H9 (cell line): Measurements from ENCODE around the gene MRPL37. TPM values are rescaled to one million over a fixed set of nuclear protein-coding genes. Genes with fewer than 3 reads are reported as not detected.

Experiments used
- DNase-seq: peaks from one replicate; pipeline ENCODE4 v3.0.0-alpha.2; 2017
- H2AFZ ChIP-seq: one replicate; pipeline ENCODE4 v1.6.1; 2013; ENCODE audit warnings: mild to moderate bottlenecking, low read length, control low read depth, moderate library complexity
- H2AK5ac ChIP-seq: 2 replicates; pipeline ENCODE4 v1.6.1; 2013; ENCODE audit warnings: low read length, control low read depth, mixed read lengths; ENCODE audit not compliant: insufficient read length
- H2BK120ac ChIP-seq: one replicate; pipeline ENCODE4 v1.6.1; 2013; ENCODE audit warnings: low read depth, mild to moderate bottlenecking, low read length, control low read depth, inconsistent platforms; ENCODE audit not compliant: poor library complexity, severe bottlenecking
- H2BK12ac ChIP-seq: 2 replicates; pipeline ENCODE4 v1.6.1; 2013; ENCODE audit warnings: low read length, control low read depth, mixed read lengths, low read depth; ENCODE audit not compliant: insufficient read length
- H2BK15ac ChIP-seq: 2 replicates; pipeline ENCODE4 v1.6.1; 2013; ENCODE audit warnings: low read depth, low read length, control low read depth
- H2BK20ac ChIP-seq: one replicate; pipeline ENCODE4 v1.6.1; 2013; ENCODE audit warnings: low read depth, mild to moderate bottlenecking, low read length, control low read depth, inconsistent platforms; ENCODE audit not compliant: poor library complexity, severe bottlenecking
- H2BK5ac ChIP-seq: 2 replicates; pipeline ENCODE4 v1.6.1; 2013; ENCODE audit warnings: low read length, control low read depth, mixed read lengths; ENCODE audit not compliant: insufficient read length
- H3K14ac ChIP-seq: 2 replicates; pipeline ENCODE4 v1.6.1; 2013; ENCODE audit warnings: low read length, control low read depth; ENCODE audit not compliant: insufficient read depth
- H3K18ac ChIP-seq: 2 replicates; pipeline ENCODE4 v1.6.1; 2013; ENCODE audit warnings: low read depth, mild to moderate bottlenecking, mixed read lengths, low read length, control low read depth; ENCODE audit not compliant: insufficient read length
- H3K23ac ChIP-seq: 2 replicates; pipeline ENCODE4 v1.6.1; 2013; ENCODE audit warnings: low read length, control low read depth, mixed read lengths, low read depth; ENCODE audit not compliant: insufficient read length
- H3K23me2 ChIP-seq: 2 replicates; pipeline ENCODE4 v1.6.1; 2013; ENCODE audit warnings: low read depth, mild to moderate bottlenecking, mixed read lengths, low read length, control low read depth; ENCODE audit not compliant: insufficient read length, poor library complexity, severe bottlenecking
- H3K27ac ChIP-seq: 2 replicates; pipeline ENCODE4 v1.5.1; 2013; ENCODE audit warnings: low read length, control low read depth, mixed read lengths, low read depth; ENCODE audit not compliant: insufficient read length
- H3K27me3 ChIP-seq: 2 replicates; pipeline ENCODE4 v1.6.1; 2013; ENCODE audit warnings: low read length, control low read depth, inconsistent platforms; ENCODE audit not compliant: insufficient read depth
- H3K4ac ChIP-seq: 2 replicates; pipeline ENCODE4 v1.6.1; 2013; ENCODE audit warnings: low read depth, mild to moderate bottlenecking, control low read depth, inconsistent platforms, low read length, moderate library complexity
- H3K4me1 ChIP-seq: 2 replicates; pipeline ENCODE4 v1.6.1; 2013; ENCODE audit warnings: low read length, control low read depth, inconsistent platforms; ENCODE audit not compliant: insufficient read depth
- H3K4me2 ChIP-seq: 2 replicates; pipeline ENCODE4 v1.6.1; 2013; ENCODE audit warnings: low read length, control low read depth, mixed read lengths; ENCODE audit not compliant: insufficient read length, insufficient read depth
- H3K56ac ChIP-seq: 2 replicates; pipeline ENCODE4 v1.6.1; 2013; ENCODE audit warnings: low read depth, mild to moderate bottlenecking, mixed read lengths, low read length, control low read depth; ENCODE audit not compliant: insufficient read length
- H3K79me1 ChIP-seq: 2 replicates; pipeline ENCODE4 v1.6.1; 2013; ENCODE audit warnings: low read depth, mild to moderate bottlenecking, moderate library complexity, low read length, control low read depth, inconsistent platforms; ENCODE audit not compliant: insufficient read depth, poor library complexity, severe bottlenecking
- H3K79me2 ChIP-seq: 2 replicates; pipeline ENCODE4 v1.6.1; 2013; ENCODE audit warnings: low read length, control low read depth, inconsistent platforms; ENCODE audit not compliant: insufficient read depth
- H3K9ac ChIP-seq: 2 replicates; pipeline ENCODE4 v1.6.1; 2013; ENCODE audit warnings: low read length, control low read depth, mixed read lengths; ENCODE audit not compliant: insufficient read length; ENCODE audit errors: extremely low read depth
- H3K9me3 ChIP-seq: one replicate; pipeline ENCODE4 v1.6.1; 2013; ENCODE audit warnings: low read depth, low read length, inconsistent platforms; ENCODE audit not compliant: control insufficient read depth
- H3T11ph ChIP-seq: one replicate; pipeline ENCODE4 v1.6.1; 2013; ENCODE audit warnings: mild to moderate bottlenecking, low read length, control low read depth, inconsistent platforms
- H4K20me1 ChIP-seq: one replicate; pipeline ENCODE4 v1.6.1; 2013; ENCODE audit not compliant: control insufficient read depth, insufficient read length, insufficient read depth
- H4K5ac ChIP-seq: 2 replicates; pipeline ENCODE4 v1.6.1; 2013; ENCODE audit warnings: low read depth, mild to moderate bottlenecking, mixed read lengths, low read length, control low read depth; ENCODE audit not compliant: insufficient read length
- H4K8ac ChIP-seq: replicated peaks from 2 replicates; pipeline ENCODE4 v1.6.1; 2013; ENCODE audit warnings: low read length, control low read depth, mixed read lengths, low read depth; ENCODE audit not compliant: insufficient read length
- H4K91ac ChIP-seq: 2 replicates; pipeline ENCODE4 v1.6.1; 2013; ENCODE audit warnings: low read depth, mild to moderate bottlenecking, moderate library complexity, mixed read lengths, low read length, control low read depth; ENCODE audit not compliant: insufficient read length
- H3K27ac Mint-ChIP-seq, 3 experiments: 2 replicates in 2 of 3; 3 replicates in 1 of 3; pipeline ENCODE4 v1.8.0; 2020 to 2021; ENCODE audit warnings: mixed read lengths in 3 of 3, mild to moderate bottlenecking in 1 of 3, moderate library complexity in 1 of 3
- H3K27me3 Mint-ChIP-seq: 2 replicates; pipeline ENCODE4 v1.8.0; 2021; ENCODE audit warnings: low read depth, mild to moderate bottlenecking, moderate library complexity, mixed read lengths
- H3K36me3 Mint-ChIP-seq, 3 experiments: 2 replicates in 2 of 3; 3 replicates in 1 of 3; pipeline ENCODE4 v1.8.0; 2020 to 2021; ENCODE audit warnings: low read depth in 3 of 3, mixed read lengths in 3 of 3; ENCODE audit not compliant: insufficient read depth in 1 of 3
- H3K4me1 Mint-ChIP-seq, 2 experiments: 2 replicates each; pipeline ENCODE4 v1.8.0; 2020; ENCODE audit warnings: mixed read lengths in 2 of 2
- H3K4me3 Mint-ChIP-seq, 2 experiments: 2 replicates in 1 of 2; 3 replicates in 1 of 2; pipeline ENCODE4 v1.8.0; 2020 to 2021; ENCODE audit warnings: mild to moderate bottlenecking in 2 of 2, mixed read lengths in 2 of 2, moderate library complexity in 1 of 2
- H3K9me3 Mint-ChIP-seq, 2 experiments: 2 replicates in 1 of 2; 3 replicates in 1 of 2; pipeline ENCODE4 v1.8.0; 2020; ENCODE audit warnings: mild to moderate bottlenecking in 2 of 2, mixed read lengths in 2 of 2, moderate library complexity in 1 of 2
- WGBS: extraction: QIAGEN DNeasy Blood & Tissue Kit; methylation state at CpG from one replicate; pipeline ENCODE4 v1.1.7; 2013; ENCODE audit warnings: missing lambda C conversion rate, low lambda C conversion rate, mixed read lengths; ENCODE audit not compliant: insufficient read length; ENCODE audit errors: extremely low coverage; 5-methylcytosine and 5-hydroxymethylcytosine counted together
- total RNA-seq: library from RNA; stranded (reverse); gene quantifications from 2 replicates; pipeline ENCODE4 v1.2.1, GENCODE V29; 2021
- TF ChIP-seq, protein P1 (sequence below): fragments of 200-600 bp; sonication (generic); conservative IDR thresholded peaks from 3 replicates; pipeline ENCODE4 v1.8.0; 2021; ENCODE audit warnings: antibody characterized with exemption, mild to moderate bottlenecking

Gene MRPL37
- total RNA-seq, 1 experiment from 2014 or later = 123 TPM

GRCh38 chr1:54157401-54157800, 42.6 kb upstream of the MRPL37 start:
- DNase-seq = no peak
- no peak overlapping the region for H2AFZ ChIP-seq
- Mint-ChIP-seq H3K36me3 (no peaks in the 10 kb centered on the region), H3K27ac (no peak overlapping the region), H3K27me3 (peaks cover 16% of the 10 kb centered on the region), H3K4me1 (peaks cover 13 to 14% of the 10 kb centered on the region in 2 experiments), H3K4me3 (no peak overlapping the region), H3K9me3 (no peaks in the 10 kb centered on the region)
- H3K4me1 ChIP-seq = peaks cover 4% of the 10 kb centered on the region; the same call in 1 of the 2 replicates
- no peak overlapping the region for H3K4me2 ChIP-seq
- no peak overlapping the region for H2BK5ac ChIP-seq
- H2BK12ac ChIP-seq = no peak overlapping the region
- H4K91ac ChIP-seq = no peak overlapping the region
- no peaks in the 10 kb centered on the region for H3K79me1 ChIP-seq
- H2BK20ac ChIP-seq = no peak overlapping the region
- WGBS = no CpG with 5 or more reads among the region's 6 CpGs
- no peak overlapping the region for H3K9ac ChIP-seq
- no peak overlapping the region for H3T11ph ChIP-seq
- no peak overlapping the region for H3K27ac ChIP-seq
- H4K5ac ChIP-seq = no peak overlapping the region
- H4K8ac ChIP-seq = no peak overlapping the region
- H3K14ac ChIP-seq = no peak overlapping the region
- H3K23me2 ChIP-seq = no peaks in the 10 kb centered on the region
- no peak overlapping the region for H2BK120ac ChIP-seq
- H3K56ac ChIP-seq = no peak overlapping the region
- no peak overlapping the region for H3K4ac ChIP-seq
- TF ChIP-seq, protein P1, sequence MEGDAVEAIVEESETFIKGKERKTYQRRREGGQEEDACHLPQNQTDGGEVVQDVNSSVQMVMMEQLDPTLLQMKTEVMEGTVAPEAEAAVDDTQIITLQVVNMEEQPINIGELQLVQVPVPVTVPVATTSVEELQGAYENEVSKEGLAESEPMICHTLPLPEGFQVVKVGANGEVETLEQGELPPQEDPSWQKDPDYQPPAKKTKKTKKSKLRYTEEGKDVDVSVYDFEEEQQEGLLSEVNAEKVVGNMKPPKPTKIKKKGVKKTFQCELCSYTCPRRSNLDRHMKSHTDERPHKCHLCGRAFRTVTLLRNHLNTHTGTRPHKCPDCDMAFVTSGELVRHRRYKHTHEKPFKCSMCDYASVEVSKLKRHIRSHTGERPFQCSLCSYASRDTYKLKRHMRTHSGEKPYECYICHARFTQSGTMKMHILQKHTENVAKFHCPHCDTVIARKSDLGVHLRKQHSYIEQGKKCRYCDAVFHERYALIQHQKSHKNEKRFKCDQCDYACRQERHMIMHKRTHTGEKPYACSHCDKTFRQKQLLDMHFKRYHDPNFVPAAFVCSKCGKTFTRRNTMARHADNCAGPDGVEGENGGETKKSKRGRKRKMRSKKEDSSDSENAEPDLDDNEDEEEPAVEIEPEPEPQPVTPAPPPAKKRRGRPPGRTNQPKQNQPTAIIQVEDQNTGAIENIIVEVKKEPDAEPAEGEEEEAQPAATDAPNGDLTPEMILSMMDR = no peak
- no peak overlapping the region for H3K23ac ChIP-seq
- no peak overlapping the region for H2AK5ac ChIP-seq
- H3K9me3 ChIP-seq = no peaks in the 10 kb centered on the region
- no peak overlapping the region for H2BK15ac ChIP-seq
- no peaks in the 10 kb centered on the region for H3K79me2 ChIP-seq
- H3K18ac ChIP-seq = no peak overlapping the region
- H3K27me3 ChIP-seq = no peaks in the 10 kb centered on the region
- H4K20me1 ChIP-seq = no peaks in the 10 kb centered on the region
